Parathyroid adenoma (tissue), 2 donors: ENCODE data around the gene PLCB1.

Experiments used
- H2AFZ ChIP-seq: fragments of 300-600 bp; sonication (generic); one replicate; pipeline ENCODE4 v1.7.0; 2017; ENCODE audit warnings: antibody characterized with exemption, mild to moderate bottlenecking
- H3K27ac ChIP-seq: fragments of 300-600 bp; sonication (generic); one replicate; pipeline ENCODE4 v1.7.0; 2017
- H3K27me3 ChIP-seq: fragments of 300-600 bp; sonication (generic); one replicate; pipeline ENCODE4 v1.7.0; 2017; ENCODE audit warnings: low read length; ENCODE audit not compliant: control insufficient read depth, insufficient read depth
- H3K36me3 ChIP-seq: fragments of 300-600 bp; sonication (generic); one replicate; pipeline ENCODE4 v1.7.0; 2017; ENCODE audit warnings: low read length; ENCODE audit not compliant: control insufficient read depth, insufficient read depth
- H3K4me1 ChIP-seq: fragments of 300-600 bp; sonication (generic); one replicate; pipeline ENCODE4 v1.7.0; 2017; ENCODE audit warnings: control low read depth
- H3K4me2 ChIP-seq: fragments of 300-600 bp; sonication (generic); one replicate; pipeline ENCODE4 v1.7.0; 2017; ENCODE audit warnings: low read length
- H3K4me3 ChIP-seq: fragments of 300-600 bp; sonication (generic); one replicate; pipeline ENCODE4 v1.7.0; 2017; ENCODE audit warnings: low read depth, low read length
- H3K79me2 ChIP-seq: fragments of 300-600 bp; sonication (generic); one replicate; pipeline ENCODE4 v1.7.0; 2017; ENCODE audit warnings: control low read depth
- H3K9ac ChIP-seq: fragments of 300-600 bp; sonication (generic); one replicate; pipeline ENCODE4 v1.7.0; 2017; ENCODE audit warnings: mild to moderate bottlenecking
- H3K9me3 ChIP-seq: fragments of 300-600 bp; sonication (generic); one replicate; pipeline ENCODE4 v1.7.0; 2017; ENCODE audit warnings: low read length; ENCODE audit not compliant: control insufficient read depth
- CTCF ChIP-seq: fragments of 300-600 bp; sonication (generic); IDR thresholded peaks from one replicate; pipeline ENCODE4 v1.7.0; 2017; ENCODE audit warnings: antibody characterized with exemption, mild to moderate bottlenecking
- donor health status: primary hyperparathyroidism.

PLCB1 gene

GRCh38 chr20:8721098-8721497 lies 589.0 kb downstream of the PLCB1 start:
- Histone ChIP-seq H3K4me2 (no peak overlapping the region), H3K27ac (no peak overlapping the region), H2AFZ (no peak overlapping the region), H3K36me3 (no peaks in the 10 kb centered on the region), H3K79me2 (no peaks in the 10 kb centered on the region), H3K9ac (no peak overlapping the region), H3K27me3 (no peaks in the 10 kb centered on the region), H3K9me3 (no peaks in the 10 kb centered on the region), H3K4me3 (no peak overlapping the region), H3K4me1 (no peaks in the 10 kb centered on the region)
- TF ChIP-seq CTCF: peak; percentile 47

- Histone ChIP-seq H3K9me3 (no peaks in the 10 kb centered on the region), H3K4me1 (no peaks in the 10 kb centered on the region), H3K36me3 (no peaks in the 10 kb centered on the region), H3K27ac (no peak overlapping the region), H2AFZ (no peak overlapping the region), H3K4me3 (no peak overlapping the region), H3K4me2 (no peak overlapping the region), H3K9ac (no peak overlapping the region), H3K27me3 (no peaks in the 10 kb centered on the region), H3K79me2 (no peaks in the 10 kb centered on the region)
- TF ChIP-seq CTCF: peak; percentile 84
Observed at GRCh38 chr20:8722277-8722928, 590.3 kb downstream of the PLCB1 start.

- H3K4me2 ChIP-seq: no peak overlapping the region
- H3K4me1 ChIP-seq: no peaks in the 10 kb centered on the region
- H3K4me3 ChIP-seq: no peak overlapping the region
- no peak for TF ChIP-seq CTCF
- H3K36me3 ChIP-seq: no peaks in the 10 kb centered on the region
- no peak overlapping the region for H2AFZ ChIP-seq
- H3K9ac ChIP-seq: no peak overlapping the region
- H3K79me2 ChIP-seq: no peaks in the 10 kb centered on the region
- no peaks in the 10 kb centered on the region for H3K27me3 ChIP-seq
- H3K9me3 ChIP-seq: no peaks in the 10 kb centered on the region
- H3K27ac ChIP-seq: no peak overlapping the region
Observed at GRCh38 chr20:8723296-8723695, 591.2 kb downstream of the PLCB1 start.

- H3K9ac ChIP-seq: no peak overlapping the region
- no peaks in the 10 kb centered on the region for H3K36me3 ChIP-seq
- H3K4me2 ChIP-seq: no peak overlapping the region
- no peak for TF ChIP-seq CTCF
- H3K27me3 ChIP-seq: no peaks in the 10 kb centered on the region
- no peaks in the 10 kb centered on the region for H3K9me3 ChIP-seq
- no peaks in the 10 kb centered on the region for H3K4me1 ChIP-seq
- H3K4me3 ChIP-seq: no peak overlapping the region
- H3K27ac ChIP-seq: no peak overlapping the region
- H2AFZ ChIP-seq: no peak overlapping the region
- H3K79me2 ChIP-seq: no peaks in the 10 kb centered on the region
Observed at GRCh38 chr20:8724884-8725283, 592.8 kb downstream of the PLCB1 start.

GRCh38 chr20:8726460-8726859 lies 594.4 kb downstream of the PLCB1 start:
- no peaks in the 10 kb centered on the region for H3K4me1 ChIP-seq
- TF ChIP-seq CTCF: no peak
- no peaks in the 10 kb centered on the region for H3K36me3 ChIP-seq
- no peak overlapping the region for H3K27ac ChIP-seq
- H3K4me2 ChIP-seq: no peak overlapping the region
- H3K4me3 ChIP-seq: no peak overlapping the region
- H2AFZ ChIP-seq: no peak overlapping the region
- no peak overlapping the region for H3K9ac ChIP-seq
- H3K9me3 ChIP-seq: no peaks in the 10 kb centered on the region
- H3K79me2 ChIP-seq: no peaks in the 10 kb centered on the region
- H3K27me3 ChIP-seq: no peaks in the 10 kb centered on the region
